HG02981 (cell line): ENCODE results near the gene FUOM.
A peak's percentile ranks its signal among the peaks of the same experiment; 100 is the strongest.
"Not testable (repeated sequence)": the region's sequence is repeated elsewhere in the genome, so short reads cannot be mapped to it uniquely, and the experiment has no call there.

Source experiments
- ATAC-seq: cut with Tn5 transposase; IDR thresholded peaks from one replicate; pipeline ENCODE4 v1.9.1; 2021; ENCODE audit warnings: mild to moderate bottlenecking, moderate library complexity; ENCODE audit not compliant: unreplicated experiment

Gene FUOM

DNA sequence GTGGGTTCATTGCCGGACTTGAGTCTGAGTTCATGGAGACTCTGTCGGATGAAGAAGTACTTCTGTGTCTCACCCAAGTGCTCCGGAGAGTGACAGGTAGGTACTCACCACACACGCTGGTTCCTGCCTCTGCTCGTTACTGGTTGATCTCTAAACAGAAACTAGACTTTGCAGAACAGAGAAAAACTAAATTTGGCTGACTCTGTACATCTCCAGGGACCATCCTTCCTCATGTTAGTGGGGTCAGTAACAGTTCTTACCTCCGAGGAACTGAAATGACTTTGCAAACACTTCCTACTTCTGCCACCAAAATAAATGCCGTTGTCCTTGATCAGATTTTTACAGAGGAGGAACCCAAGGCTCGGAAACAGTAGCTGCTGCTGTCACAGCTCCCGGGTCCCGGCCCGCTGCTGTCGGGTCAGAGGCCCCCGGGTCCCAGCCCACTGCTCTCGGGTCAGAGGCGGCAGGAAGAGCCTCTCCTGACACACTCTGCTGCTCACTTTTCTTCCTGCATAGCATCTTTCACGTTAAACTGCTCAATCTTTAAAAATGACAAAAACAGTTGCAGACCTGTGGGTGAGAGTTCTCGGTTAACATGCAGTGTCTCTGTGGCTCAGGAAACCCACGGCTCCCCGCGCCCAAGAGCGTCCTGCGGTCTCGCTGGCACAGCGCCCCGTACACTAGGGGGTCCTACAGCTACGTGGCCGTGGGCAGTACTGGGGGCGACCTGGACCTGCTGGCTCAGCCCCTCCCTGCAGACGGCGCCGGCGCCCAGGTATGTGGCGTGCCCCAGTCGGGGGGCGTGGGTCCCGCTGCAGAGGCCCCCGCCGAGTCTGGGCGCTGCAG lies 31.4 kb upstream of the FUOM start:
- peak; percentile 87 for ATAC-seq

DNA sequence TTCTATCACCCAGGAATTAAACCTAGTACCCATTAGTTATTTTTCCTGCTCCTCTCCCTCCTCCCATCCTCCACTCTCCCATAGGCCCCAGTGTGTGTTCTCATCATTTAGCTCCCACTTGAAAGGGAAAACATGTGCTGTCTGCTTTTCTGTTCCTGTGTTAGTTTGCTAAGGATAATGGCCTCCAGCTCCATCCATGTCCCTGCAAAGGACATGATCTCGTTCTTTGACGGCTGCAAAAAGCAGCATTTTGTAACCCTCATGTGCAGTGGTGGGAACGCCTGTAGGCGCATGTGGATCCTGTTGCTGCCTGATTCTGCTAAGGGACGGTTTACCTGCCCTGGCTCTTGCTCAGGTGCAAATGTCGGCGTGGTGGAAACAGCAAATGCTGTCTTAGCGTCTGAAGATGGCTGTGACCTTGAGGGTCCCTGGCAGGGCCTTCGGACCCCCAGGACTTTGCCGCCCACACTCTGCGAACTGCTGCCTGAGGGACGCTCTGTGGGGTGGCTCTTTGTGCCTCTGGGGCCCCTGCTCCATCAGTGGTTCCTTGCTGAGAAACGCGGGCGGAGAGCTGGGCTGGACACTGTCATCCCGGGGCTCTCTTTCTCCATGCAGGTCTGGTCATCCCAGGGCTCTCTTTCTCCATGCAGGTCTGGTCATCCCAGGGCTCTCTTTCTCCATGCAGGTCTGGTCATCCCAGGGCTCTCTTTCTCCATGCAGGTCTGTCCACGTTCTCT lies 30.6 kb upstream of the FUOM start:
- ATAC-seq, result no peak

GRCh38 chr10:133386951-133387350 lies 29.1 kb upstream of the FUOM start:
- not testable (repeated sequence) for ATAC-seq

DNA sequence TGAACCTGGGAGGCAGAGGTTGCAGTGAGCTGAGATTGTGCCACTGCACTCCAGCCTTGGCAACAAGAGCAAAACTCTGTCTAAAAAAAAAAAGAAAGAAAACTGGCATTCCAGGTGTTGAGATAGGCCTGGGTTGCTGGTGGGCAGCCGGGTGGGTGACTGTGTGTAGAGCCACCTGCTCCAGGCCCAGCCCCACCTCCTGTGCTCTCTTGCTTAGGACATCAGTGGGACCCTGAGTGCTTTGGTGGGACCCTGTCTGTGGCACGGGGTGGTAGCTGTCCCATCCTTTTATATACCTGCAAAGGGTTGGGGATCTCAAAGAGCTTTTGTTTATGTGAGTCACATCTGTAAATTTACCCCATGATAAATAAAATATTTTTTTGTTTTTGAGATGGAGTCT lies 27.4 kb upstream of the FUOM start:
- no peak for ATAC-seq

DNA sequence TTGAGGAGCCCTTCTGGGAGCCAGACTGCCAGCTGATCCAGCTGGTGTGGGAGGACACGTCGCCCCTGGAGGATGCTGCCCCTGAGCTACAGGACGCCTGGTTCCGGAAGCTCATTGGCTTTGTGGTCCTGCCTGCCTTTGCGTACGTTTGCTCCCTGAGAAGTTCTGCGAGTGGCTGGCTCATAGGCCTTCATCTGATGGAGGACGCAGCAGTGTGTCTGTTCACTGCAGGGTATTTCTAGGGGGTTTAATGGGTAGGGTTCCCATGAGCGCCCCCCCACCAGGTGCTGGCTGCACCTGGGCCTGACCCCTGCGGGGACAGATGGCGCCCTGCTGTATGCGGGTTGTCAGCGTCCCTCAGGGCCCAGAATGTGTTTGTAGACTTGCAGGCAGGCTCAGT lies 26.3 kb upstream of the FUOM start:
- ATAC-seq, result no peak

DNA sequence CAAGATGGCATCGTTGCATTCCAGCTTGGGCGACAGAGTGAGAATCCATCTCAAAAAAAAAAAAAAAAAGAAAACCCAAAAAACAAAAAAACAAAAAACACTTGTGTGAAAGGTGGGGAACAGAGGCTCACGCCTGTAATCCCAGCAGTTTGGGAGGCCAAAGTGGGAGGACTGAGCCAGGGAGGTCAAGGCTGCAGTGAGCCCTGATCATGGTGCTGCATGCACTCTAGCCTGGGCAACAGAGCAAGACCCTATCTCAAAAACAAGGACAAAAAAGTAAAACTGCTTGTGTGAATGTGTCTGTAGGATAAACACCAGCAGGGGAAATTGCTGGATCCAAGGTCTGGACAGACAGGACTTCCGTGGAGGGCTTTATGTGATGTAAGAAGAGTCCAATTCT lies 25.7 kb upstream of the FUOM start:
- no peak for ATAC-seq

DNA sequence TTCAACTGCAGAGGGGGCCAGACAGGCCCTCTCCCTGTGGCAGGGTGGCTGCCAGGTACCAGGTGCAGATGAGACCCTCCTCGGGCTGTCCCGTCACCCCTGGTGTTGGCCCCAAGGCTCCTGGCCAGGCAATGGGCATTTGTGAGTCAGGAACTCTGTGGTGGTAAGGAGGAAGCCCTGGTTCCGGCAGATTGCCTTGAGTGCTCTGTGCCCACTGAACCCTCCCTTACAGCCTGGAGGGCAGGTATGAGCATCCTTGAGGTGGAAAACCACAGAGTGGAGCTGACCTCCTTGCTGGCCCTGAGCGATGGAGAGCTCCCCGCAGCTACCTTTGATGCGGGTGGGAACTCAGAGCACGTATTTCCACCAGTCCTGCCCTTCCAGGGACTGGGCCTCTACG lies 23.2 kb upstream of the FUOM start:
- no peak for ATAC-seq

- no peak for ATAC-seq
Observed at GRCh38 chr10:133379801-133380666, 22.2 kb upstream of the FUOM start.

GRCh38 chr10:133379152-133379800 lies 21.5 kb upstream of the FUOM start, which contains the start of gene PAOX:
PAOX (plus strand) TSS chr10:133379262; CDS start chr10:133379317, 55 bp downstream.
- ATAC-seq, result peak; percentile 55

DNA sequence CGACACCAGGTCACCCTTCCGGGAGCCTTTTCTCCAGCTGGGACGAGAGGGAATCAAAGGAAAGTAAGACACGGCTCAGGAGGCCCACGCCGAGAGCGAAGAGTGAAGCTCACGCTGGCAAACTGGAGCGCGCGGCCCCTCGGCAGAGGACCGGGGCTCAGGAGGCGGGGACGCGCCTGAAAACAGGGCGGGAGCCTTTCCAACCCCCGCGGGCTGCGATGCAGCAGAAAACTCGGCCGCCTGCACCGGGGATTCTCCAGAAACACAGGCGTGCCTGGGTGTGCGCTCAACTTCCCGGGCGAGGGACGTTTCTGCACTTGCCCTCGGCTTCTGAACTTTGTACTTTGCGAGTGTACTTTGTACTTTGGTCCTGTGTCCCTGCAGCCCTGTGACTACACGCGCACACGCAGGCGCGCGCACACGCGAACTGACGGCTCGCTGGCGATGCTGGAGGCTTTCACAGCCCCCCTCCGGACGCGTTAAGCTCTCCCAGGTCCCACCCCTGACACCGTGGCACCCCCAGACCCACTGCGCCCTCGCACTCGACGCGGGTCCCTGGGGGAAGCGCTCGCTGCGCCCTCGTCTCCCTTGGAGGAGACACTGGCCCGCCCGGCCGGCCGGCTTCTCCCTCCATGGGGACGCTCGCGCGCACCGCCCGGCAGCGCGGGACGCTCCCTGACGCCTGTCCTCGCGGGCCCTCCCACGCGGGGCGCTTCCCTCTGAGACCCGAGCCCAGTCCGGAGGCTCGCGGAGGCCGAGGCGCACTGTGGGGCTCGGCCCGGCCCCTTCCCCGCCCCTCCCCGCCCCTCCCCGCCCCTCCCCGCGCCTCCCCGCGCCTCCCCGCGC lies 20.7 kb upstream of the FUOM start:
- peak; percentile 38 for ATAC-seq

GRCh38 chr10:133377818-133378250 lies 20.0 kb upstream of the FUOM start:
- ATAC-seq, result no peak

DNA sequence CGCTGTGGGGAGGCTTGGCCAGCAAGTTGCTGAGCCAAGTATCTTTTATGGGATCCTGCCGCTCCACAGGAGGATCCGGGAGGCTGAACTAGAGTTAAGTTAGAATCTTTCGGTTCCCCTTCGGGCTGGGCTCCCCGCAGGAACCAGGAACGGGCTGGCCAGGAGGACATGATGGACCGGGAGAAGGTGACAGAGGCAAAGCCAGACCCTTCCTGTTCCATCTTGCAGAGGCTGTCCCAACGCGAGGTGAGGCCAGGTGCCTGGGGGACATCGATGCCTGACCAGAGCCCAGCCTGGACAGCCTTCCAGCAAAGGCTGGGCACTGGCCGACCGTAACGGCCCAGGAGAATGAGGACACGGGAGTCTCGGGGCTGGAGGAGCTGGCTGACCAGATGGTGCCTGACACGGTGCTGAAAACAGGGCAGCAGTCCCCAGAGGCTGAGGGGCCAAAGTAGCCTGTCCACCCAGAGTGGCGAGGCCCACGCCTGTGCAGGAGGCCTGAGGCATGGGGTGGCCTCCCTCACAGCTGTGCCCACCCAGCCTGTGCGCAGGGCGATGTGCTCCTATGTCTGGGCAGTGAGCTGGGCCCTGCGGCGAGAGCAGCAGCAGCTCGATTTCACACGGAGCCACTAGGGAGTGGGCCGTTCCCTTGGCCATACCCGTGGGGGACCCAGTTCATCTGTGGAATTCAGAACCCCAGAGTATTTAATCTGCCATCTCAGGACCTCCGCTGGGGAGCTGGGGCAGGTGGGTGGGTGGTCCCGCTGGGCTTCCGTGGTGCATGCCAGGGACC lies 19.4 kb upstream of the FUOM start:
- ATAC-seq, result no peak

DNA sequence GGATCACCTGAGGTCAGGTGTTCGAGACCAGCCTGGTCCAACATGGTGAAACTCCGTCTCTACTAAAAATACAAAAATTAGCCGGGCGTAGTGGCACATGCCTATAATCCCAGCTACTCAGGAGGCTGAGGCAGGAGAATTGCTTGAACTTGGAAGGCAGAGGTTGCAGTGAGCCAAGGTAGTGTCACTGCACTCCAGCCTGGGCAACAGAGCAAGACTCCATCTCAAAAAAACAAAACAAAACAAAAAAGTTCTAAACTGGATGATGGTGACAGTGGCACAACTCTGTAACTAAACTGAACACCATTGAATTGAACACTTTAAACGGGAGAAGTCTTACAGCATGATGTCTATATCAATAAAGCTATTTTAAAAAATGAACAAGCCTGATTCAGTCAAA lies 18.4 kb upstream of the FUOM start:
- not testable (repeated sequence) for ATAC-seq

DNA sequence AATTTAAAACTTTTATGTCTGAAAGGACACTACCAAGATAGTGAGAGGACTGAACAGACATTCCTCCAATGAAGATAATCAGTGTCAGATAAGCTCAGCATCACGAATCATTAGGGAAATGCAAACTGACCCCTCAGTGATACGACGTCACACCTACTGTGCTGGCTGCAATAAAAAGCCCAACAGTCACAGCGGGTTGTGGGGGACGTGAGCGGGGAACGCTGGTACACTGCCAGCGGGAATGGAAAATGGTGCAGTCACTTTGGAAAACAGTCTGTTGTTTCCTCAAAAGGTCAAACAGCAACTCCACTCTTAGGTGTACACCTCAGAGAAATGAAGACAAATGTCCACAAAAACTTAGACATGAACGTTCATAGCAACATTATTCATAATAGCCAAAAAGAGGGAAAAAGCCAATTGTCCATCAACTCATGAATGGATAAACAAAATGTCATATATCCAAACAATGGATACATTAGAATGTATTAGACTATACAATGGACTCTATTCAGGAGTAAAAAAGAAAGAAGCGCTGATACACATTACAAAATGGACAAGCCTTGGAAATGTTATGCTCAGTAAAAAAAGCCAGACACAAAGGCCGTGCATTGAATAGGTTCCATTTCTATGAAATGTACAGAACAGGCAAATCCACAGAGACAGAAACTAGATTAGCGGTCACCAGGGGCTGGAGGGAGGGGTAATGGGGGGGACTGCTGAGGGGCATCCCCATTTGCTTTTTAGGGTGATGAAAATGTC lies 17.7 kb upstream of the FUOM start:
- no peak for ATAC-seq

DNA sequence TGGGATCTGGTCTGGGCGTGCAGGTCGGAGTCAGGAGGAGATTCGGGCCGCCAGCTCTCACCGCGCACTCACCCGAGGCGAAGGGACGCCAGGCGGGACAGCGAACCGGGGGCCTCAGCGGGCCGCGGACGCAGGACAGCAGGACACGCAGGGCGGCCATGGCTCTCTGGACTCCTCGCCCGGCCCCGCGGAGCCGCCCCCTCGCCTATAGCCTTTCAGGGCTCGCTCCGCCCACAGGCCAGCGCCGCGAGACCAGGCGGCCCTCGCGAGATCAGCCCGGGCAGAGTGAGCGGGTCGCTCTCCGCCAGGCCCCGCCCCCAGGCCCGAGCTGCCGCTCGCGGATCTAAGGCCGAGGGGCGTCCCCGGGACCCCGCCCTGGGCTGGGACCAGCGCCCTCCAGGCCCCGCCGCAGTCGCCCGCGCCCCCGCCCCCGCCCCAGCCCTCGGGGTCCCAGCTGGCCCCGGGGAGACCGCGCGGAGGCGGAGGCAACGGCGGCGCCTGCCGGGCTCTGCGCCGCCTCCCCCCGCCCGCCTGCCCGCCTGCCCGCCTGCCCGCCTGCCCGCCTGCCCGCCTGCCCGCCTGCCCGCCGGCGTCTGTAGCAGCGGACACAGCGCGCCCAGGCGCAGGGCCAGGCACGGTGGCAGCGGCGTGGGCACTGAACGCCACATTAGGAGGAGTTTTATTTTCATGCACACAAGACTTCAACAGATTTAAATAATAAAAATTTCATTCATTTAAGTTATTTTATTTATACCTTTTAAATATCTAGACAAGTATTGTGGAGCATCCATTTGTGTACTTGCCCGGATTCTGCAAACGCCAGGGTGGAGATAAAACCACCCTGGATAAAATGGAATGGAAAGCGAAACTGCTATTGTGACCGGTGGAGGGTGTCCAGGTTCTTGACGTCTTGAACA lies 15.6 kb upstream of the FUOM start, which contains the start of gene ECHS1:
TSS of gene ECHS1 (minus strand) at position 181 of the 917 bp plus-strand sequence. CDS start at position 160, 21 bp downstream.
- ATAC-seq, result peak; percentile 97

DNA sequence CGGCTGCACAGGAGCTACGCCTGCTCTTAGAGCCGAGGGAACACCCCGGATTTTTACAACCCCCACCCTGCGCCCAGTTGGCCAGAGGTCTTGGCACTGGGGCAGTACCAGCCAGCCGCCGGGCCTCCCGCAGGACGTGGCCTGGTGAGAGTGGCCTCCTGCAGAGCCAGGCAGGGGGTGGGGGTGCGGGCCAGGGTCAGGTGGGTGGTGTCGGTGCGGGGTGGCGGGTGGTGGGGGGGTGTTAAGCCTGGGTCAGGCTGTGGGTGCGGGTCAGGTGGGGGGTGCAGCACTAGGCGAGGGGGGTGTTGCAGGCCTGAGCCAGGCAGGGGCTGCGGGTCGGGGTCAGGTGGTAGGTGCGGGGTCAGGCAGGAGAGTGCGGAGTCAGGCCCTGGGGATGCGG lies 14.7 kb upstream of the FUOM start:
- no peak for ATAC-seq
